Measurements from ENCODE around the gene SAT1.

DNA sequence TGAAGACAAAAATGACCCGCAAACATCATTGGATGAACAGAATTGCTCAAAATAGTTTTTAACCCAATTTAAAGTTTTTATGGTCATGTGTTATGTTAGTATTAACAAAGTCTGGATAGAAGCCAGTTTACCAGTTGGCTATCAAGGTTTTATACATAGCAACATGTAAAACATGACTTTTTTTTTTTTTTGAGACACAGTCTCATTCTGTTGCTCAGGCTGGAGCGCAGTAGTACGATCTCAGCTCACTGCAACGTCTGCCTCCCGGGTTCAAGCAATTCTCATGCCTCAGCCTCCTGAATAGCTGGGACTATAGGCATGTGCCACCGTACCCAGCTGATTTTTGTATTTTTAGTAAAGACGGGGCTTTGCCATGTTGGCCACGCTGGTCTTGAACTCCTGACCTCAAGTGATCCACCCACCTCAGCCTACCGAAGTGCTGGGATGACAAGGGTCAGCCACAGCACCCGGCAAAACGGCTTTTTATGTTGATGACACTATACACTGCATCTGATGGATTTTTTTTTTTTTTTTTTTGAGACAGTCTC lies 3.4 kb downstream of the SAT1 start:
- TF ChIP-seq, protein P1, sequence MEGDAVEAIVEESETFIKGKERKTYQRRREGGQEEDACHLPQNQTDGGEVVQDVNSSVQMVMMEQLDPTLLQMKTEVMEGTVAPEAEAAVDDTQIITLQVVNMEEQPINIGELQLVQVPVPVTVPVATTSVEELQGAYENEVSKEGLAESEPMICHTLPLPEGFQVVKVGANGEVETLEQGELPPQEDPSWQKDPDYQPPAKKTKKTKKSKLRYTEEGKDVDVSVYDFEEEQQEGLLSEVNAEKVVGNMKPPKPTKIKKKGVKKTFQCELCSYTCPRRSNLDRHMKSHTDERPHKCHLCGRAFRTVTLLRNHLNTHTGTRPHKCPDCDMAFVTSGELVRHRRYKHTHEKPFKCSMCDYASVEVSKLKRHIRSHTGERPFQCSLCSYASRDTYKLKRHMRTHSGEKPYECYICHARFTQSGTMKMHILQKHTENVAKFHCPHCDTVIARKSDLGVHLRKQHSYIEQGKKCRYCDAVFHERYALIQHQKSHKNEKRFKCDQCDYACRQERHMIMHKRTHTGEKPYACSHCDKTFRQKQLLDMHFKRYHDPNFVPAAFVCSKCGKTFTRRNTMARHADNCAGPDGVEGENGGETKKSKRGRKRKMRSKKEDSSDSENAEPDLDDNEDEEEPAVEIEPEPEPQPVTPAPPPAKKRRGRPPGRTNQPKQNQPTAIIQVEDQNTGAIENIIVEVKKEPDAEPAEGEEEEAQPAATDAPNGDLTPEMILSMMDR (IDR thresholded peaks at IDR 0.05) = no peak
- TF ChIP-seq POLR2A (IDR thresholded peaks at IDR 0.05) = no peak
